Measurements from ENCODE around the gene NDUFA11. TPM values are rescaled to one million over a fixed set of nuclear protein-coding genes. Genes with fewer than 3 reads are reported as not detected.

Gene NDUFA11
- total and polyA plus RNA-seq, 2 of the 13 experiments (the other 11 are each of a cell fraction or from before 2014, with no cell fraction given), result 286 to 378 TPM

DNA sequence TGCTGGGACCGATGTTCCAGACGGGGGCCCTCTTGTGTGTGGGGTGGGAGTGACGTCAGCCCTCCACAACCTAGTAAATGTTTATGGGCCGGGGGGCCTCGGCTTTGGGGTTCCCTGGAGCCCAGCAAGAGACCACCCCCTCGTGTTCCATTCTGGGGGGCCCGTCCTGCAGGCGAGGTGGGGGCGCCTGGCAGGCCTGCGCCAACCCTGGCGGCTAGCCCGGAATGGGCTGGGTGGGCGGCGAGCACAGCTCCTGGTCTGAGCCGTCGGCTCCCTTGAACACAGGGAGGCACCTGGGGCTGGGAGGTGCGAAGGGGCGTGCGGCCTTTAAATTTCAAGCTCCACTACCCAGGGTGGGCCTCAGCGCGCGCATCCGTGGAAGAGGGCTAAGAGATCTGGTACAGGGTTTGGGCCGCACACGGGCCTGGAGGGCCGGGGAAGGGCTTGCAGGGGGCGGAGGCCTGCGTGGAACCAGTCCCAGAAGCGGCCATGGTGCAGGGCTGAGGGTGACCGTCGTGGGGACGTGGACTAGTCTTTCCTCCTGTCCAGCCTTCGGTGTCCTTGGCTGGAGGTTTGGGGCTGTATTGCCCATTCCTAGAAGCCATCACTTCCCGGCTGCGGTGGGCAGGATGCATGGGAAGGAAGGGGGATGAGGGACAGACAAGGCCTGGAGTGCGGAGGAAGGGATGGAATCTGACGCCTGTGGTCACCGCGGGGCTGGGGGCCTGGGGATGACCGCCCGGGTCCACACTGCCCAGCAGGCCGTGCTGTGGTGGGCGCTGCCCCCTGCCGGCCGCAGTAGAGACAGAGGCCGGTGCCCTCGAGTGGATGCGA, 11.4 kb downstream of the NDUFA11 start (continued):
- TF ChIP-seq ZNF143 (CRISPR knock-in tag; IDR thresholded peaks at IDR 0.05) (no peak), SSRP1 (CRISPR knock-in tag; IDR thresholded peaks at IDR 0.05) (peak; percentile 98), SP4 (CRISPR knock-in tag; IDR thresholded peaks at IDR 0.05) (peak; percentile 60; the same call in 1 of the 2 replicates), ZNF446 (CRISPR knock-in tag; IDR thresholded peaks at IDR 0.05) (no peak), EHMT2 (IDR thresholded peaks at IDR 0.05; ENCODE audit: borderline replicate concordance, low read depth, low read length) (no peak), NR2F6 (IDR thresholded peaks at IDR 0.05) (no peak), NR2F6 (CRISPR knock-in tag; IDR thresholded peaks at IDR 0.05) (no peak), CHD4 (IDR thresholded peaks at IDR 0.05; ENCODE audit: borderline replicate concordance, low read length) (no peak), HMGA1 (CRISPR knock-in tag; conservative IDR thresholded peaks at IDR 0.05) (no peak), ZNF44 (CRISPR knock-in tag; IDR thresholded peaks at IDR 0.05) (no peak), ZNF780A (CRISPR knock-in tag; IDR thresholded peaks at IDR 0.05) (no peak), TRIM24 (CRISPR knock-in tag; IDR thresholded peaks at IDR 0.05) (no peak), THYN1 (CRISPR knock-in tag; IDR thresholded peaks at IDR 0.05; ENCODE audit: borderline replicate concordance, low read depth) (no peak), SOX5 (CRISPR knock-in tag; IDR thresholded peaks at IDR 0.05; ENCODE audit: borderline replicate concordance) (no peak; the same call in 1 of the 2 replicates), ZNF761 (CRISPR knock-in tag; conservative IDR thresholded peaks at IDR 0.05) (no peak), KLF15 (CRISPR knock-in tag; IDR thresholded peaks at IDR 0.05; ENCODE audit: borderline replicate concordance) (0 out of 2 replicates have a peak, but pooled peaks have one; percentile 6), MAF1 (CRISPR knock-in tag; IDR thresholded peaks at IDR 0.05; ENCODE audit: borderline replicate concordance) (no peak), FOXO1 (CRISPR knock-in tag; IDR thresholded peaks at IDR 0.05) (peak; percentile 53), PRPF4 (IDR thresholded peaks at IDR 0.05; ENCODE audit: low read depth, low read length, poor library complexity, severe bottlenecking) (no peak), CCDC6 (CRISPR knock-in tag; IDR thresholded peaks at IDR 0.05) (peak; percentile 65), JUND (CRISPR knock-in tag; IDR thresholded peaks at IDR 0.05) (peak; percentile 60; the same call in 1 of the 2 replicates), ZNF775 (CRISPR knock-in tag; IDR thresholded peaks at IDR 0.05; ENCODE audit: borderline replicate concordance) (no peak), ZNF816 (CRISPR knock-in tag; IDR thresholded peaks at IDR 0.05; ENCODE audit: borderline replicate concordance) (no peak), ZNF552 (CRISPR knock-in tag; IDR thresholded peaks at IDR 0.05; ENCODE audit: borderline replicate concordance) (no peak), ZSCAN31 (CRISPR knock-in tag; IDR thresholded peaks at IDR 0.05; ENCODE audit: low read depth) (no peak), SRF (IDR thresholded peaks at IDR 0.05; ENCODE audit: low read depth, low read length) (no peak), HNRNPUL1 (IDR thresholded peaks at IDR 0.05; ENCODE audit: low read depth, low read length) (no peak), ZNF292 (CRISPR knock-in tag; IDR thresholded peaks at IDR 0.05; ENCODE audit: borderline replicate concordance, low read depth) (0 out of 2 replicates have a peak, but pooled peaks have one; percentile 36), REL (CRISPR knock-in tag; conservative IDR thresholded peaks at IDR 0.05) (no peak)
- TF ChIP-seq, protein P1, sequence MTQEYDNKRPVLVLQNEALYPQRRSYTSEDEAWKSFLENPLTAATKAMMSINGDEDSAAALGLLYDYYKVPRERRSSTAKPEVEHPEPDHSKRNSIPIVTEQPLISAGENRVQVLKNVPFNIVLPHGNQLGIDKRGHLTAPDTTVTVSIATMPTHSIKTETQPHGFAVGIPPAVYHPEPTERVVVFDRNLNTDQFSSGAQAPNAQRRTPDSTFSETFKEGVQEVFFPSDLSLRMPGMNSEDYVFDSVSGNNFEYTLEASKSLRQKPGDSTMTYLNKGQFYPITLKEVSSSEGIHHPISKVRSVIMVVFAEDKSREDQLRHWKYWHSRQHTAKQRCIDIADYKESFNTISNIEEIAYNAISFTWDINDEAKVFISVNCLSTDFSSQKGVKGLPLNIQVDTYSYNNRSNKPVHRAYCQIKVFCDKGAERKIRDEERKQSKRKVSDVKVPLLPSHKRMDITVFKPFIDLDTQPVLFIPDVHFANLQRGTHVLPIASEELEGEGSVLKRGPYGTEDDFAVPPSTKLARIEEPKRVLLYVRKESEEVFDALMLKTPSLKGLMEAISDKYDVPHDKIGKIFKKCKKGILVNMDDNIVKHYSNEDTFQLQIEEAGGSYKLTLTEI (CRISPR knock-in tag; conservative IDR thresholded peaks at IDR 0.05), result no peak
- TF ChIP-seq, protein P2, sequence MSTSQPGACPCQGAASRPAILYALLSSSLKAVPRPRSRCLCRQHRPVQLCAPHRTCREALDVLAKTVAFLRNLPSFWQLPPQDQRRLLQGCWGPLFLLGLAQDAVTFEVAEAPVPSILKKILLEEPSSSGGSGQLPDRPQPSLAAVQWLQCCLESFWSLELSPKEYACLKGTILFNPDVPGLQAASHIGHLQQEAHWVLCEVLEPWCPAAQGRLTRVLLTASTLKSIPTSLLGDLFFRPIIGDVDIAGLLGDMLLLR (CRISPR knock-in tag; IDR thresholded peaks at IDR 0.05), result no peak
